GM21367 (cell line): Measurements from ENCODE around the gene KCNJ14.
"Not testable (repeated sequence)": the region's sequence is repeated elsewhere in the genome, so short reads cannot be mapped to it uniquely, and the experiment has no call there.

Source experiments
- ATAC-seq: cut with Tn5 transposase; IDR thresholded peaks from one replicate; pipeline ENCODE4 v1.9.1; 2021; ENCODE audit not compliant: unreplicated experiment

Gene KCNJ14

DNA sequence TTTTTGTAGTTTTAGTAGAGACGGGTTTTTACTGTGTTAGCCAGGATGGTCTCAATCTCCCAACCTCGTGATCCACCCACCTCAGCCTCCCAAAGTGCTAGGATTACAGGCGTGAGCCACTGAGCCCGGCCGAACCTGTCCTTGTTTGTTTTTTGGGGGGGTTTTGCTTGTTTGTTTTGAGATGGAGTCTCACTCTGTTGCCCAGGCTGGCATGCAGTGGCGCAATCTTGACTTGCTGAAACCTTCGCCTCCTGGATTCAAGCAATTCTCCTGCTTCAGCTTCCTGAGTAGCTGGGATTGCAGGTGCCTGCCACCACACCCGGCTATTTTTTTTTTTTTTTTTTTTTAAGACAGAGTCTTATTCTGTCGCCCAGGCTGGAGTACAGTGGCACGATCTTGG is 31.3 kb downstream of the KCNJ14 start:
- not testable (repeated sequence) for ATAC-seq

DNA sequence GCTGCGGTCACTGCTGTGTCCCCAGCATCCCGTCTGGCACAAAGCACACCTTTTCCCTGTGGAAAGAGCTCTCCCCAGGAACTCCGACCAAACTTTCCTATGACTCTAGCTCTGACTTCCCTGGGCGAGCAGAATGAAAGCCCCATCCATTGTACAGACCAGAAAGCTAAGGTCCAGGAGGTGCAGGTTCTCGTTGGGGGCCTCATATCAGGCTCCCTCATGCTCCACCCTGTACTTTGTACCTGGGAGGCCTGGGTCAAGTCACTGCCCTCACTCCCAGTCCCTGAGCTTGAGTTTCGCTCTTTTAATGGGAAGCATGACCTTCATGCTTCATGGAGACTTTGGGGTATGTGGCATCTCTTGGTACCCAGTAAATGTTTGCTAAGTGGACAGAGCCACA is 32.2 kb downstream of the KCNJ14 start:
- ATAC-seq = no peak

DNA sequence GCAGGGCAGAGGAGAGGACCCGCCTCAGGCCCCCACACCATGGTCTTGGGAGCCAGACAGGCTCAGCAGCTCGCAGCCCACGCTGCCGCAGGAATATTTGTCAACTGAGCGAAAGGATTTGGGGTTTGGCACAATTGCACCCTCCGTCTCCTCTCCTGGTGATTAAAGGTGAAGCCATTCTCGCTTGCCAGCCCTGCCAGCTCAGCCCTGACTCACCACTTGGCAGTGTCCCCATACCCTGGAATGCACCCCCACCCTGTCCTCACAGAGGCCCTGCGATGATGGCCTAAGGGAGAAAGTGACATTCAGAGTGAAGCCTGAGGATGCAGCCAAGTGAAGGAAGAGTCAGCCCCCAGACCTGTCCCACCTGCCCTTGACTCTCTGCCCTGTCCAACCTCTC is 32.6 kb downstream of the KCNJ14 start:
- no peak for ATAC-seq

DNA sequence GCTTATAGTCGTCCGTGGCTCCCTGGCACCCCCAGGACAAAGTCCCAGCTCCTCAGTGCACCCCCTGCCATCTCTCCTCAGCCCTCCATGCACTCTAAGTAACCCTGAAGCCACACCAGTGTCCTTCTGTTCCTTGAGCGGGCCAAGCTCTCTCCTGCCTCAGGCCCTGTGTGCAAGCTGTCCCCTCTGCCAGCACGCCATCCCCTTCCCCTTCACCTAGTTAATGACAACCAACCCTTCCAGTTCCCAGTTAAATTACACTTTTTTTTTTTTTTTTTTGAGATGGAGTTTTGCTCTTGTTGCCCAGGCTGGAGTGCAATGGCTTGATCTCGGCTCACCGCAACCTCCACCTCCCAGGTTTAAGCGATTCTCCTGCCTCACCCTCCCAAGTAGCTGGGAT is 33.1 kb downstream of the KCNJ14 start:
- ATAC-seq = not testable (repeated sequence)

DNA sequence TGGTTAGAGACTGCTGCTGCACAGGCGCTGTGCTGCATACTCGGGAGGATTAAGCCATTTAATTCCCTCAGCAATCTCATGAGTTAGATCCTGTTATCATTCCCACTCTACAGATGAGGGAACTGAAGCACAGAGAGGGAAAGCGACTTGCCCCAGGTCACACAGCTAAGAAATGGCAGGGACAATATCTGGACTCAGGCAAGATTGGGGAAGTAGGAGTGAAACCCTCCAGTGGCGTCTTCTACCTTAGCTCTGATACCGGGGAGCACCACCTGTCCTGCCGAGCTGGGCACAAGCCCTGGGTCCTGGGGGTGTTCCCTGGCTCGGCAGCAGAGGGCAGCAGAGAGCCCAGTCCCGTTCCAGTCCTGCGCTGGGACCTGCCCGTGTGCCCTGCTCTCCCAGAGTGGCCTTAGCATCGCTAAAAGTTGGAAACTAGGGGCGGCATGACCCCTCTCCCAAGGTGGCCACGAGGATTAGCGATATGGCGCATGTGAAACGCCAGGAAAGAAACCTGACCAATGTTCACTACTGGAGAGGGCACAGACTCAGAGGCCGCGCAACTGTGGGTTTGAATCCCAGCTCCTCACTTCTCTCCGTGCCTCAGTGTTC is 34.3 kb downstream of the KCNJ14 start:
- no peak for ATAC-seq

DNA sequence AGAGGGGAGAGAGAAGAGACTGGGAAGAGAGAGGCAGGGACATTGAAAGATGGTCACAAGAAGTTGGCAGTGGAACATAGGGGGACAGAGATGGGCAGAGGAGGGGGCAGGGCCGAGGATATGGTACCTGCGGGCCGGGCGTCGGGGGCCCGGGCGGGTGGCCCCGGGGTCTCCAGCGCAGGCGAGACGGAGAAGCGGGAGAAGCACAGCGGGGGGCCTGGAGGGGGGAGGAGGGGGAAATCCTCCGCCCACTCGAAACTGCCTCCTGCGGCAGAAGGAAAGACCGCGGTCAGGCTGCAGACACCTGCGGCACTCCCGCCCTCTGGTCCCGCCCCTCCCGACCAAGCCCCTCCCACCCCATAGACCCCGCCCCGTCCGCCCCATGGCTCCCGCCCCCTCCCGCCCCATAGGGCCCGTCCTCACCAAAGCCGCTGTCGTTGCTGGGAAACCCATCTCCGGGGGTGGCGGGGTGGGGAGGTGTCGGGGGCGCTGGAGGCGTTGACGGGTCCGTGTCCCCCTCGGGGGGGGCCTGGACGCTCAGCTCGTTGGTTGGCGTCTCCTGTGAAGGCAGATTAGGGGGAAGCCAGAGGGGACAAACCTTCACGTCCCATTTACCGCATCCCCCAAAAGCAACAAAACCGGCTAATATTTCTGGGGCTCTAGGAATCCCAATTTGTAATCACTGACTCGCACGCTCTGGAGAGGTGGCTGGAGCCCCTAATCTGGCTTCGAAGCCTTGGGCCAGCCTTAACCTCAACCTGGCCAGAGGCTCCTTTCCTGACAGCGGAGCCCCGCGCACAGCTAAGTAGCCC is 35.8 kb downstream of the KCNJ14 start:
- ATAC-seq = no peak

DNA sequence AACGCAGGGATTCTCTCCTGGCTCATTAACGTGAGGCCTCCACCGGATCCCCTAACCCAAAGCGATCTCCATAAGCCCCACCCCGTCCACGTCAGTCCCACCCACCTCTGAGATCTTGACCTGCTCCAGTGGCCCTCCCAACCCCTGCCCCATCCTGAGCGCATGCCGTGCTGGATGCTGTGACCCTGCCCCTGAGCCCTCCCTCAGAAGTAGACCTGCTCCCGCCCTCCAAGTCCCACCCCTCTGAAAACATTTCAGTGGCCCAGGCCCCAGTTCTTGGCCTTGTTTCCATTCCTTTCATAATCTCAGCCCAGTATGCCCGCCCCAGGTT is 36.4 kb downstream of the KCNJ14 start:
- ATAC-seq = no peak

DNA sequence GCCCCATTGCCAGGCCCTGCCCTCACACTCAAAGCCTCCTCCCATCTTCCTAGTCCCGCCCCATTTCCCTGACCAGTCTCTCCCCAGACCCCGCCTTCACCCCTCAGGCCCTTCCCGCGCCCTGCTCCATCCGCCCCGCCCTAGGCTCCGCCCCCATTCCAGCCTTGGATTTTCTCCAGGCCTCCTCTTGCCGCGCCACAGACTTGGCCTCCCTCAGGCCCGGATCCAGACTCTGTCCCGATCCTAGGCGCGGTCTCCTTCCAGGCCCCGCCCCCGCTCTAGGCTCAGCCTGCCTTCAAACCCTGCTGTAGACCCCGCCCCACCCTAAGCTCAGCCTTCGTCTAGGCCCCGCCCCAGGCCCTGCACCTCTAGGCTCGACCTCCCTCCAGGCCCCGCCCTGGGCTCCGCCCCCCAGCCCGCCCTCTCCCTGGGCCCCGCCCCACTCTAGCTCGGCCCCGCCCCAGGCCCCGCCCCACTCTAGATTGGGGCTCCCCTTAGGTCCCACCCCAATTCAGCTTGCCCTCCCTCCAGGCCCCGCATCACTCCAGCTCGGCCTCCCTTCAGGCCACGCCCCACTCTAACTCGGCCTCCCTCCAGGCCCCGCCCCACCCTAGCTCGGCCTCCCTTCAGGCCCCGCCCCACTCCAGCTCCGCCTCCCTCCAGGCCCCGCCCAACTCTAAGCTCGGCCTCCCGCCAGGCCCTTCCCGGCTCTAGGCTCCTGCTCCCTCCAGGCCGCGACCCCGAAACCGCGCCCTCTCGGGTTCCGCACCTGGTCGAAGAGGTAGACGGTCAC is 37.7 kb downstream of the KCNJ14 start:
- ATAC-seq = peak; percentile 51

DNA sequence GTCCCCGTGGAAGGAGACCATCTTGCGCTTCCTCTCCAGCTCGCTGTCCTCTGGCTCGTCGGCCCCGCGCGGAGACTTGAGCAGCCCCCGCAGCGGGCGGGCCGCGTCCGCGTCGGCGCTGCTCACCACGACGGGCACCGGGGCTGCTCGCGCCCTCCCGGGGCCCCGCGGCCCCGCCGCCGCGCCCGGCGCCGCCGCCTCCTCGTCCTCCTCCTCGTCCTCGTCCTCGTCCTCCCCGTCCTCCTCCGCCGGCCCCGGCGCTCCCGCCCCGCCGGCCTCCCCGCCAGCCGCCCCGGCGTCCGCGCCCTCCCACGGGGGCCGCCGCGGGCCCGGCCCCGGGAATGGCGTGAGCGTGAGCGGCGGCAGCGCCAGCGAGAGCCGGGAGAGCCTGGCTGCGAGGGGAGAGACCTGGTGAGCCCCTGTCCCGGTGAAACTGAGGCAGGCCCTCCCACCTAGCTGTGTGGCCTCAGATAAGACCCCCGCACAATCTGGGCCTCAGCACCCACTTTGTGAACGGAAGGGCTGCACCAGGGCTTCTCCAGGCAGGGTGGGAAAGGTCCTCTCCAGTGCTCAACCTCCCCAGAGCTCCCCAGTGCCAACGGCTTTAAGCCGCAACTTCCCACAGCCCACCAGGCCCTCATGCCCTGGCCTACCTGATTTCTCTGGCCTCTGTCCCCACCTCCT is 38.5 kb downstream of the KCNJ14 start:
- ATAC-seq = no peak

DNA sequence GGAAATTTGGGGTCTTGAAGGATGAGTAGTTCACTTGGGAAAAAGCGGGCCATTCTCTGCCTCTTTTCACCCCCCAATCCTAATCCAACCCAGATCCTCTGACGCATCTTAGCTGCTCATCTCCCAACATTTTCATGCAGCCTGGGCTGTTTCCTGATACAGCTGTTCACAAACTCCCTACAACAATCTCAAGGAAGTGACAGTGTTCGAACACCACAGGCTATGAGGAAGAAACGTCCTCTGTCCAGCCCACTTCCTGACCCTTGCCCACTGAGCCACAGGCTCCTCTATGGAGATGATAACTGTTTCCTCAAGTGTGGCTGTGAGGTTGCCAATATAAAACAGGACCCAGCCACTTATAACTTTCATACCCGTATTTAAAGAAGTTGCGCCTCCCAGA is 40.0 kb downstream of the KCNJ14 start:
- no peak for ATAC-seq

DNA sequence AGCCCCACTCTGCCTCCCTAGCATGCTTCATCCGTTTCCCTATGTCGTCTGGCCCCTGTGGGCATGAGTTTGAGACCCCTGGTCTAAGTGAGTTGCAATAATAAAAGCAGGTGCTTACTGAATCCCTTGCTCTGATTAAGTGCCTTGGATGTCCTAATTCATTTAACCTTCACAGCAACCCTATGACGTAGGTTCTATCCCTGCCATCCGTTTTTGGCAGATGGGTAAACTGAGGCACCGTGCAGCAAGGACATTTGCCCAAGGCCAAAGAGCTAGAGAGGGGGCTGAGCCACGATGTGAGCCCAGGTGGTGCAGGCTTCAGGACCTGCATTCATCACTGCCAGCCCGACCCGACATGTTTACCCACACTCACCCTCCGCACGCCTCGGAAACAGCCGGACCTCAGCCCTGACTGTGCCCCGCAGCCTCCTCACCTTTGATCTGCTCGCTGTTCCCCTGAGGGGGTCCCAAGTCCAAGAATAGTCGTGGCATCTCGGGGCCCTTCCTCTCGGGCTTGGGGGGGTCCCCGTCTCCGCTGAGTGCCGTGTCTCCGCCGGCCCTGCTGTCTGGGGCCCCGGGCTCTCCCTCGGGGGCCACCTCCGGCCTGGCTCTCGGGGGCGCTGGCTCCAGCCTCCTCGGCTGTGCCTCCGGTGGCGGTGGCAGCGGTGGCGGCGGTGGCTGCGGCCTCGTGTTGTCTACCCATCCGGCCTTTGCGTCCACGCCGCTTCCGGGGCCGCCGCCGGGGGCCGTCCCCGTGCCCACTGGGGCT is 41.8 kb downstream of the KCNJ14 start:
- no peak for ATAC-seq

DNA sequence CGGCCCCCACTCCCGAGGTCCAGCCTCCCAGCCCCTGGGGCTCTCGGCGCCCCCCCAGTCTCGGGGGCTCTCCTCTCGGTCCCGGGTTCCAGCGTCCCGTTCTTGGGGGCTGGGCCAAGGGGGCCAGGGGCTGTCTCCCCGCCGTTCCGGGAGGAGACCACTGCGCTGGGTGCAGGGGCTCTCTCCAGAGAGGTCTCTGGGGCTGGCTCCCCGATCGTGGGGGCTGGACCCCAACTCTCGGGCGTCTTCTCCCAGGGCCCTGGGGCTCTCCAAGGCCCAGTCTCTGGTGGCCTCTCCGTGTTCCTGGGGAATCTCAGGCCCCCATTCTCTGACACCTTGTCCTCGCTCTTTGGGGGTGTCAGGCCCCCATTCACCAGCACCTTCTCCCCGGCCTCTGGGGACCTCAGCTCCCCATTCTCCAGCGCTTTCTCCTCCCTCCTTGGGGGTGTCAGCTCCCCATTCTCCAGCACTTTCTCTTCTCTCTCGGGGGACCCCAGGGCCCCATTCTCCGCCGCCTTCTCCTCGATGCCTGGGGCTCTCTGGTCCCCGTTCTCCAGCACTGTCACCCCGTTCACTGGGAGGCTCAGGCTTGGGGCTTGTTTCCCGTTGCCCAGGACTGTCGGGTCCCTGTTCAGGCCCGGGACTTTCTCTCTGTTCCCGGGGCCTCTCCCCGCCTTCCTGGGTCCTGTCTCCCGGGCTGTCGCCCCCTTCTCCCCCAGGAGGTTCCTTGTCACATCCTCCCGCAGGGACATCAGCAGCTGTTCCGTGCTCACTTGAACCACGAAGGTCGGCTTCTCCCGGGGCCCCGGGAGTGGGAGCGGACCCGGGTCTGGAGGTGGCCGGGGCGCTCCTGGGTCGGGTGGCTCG is 42.6 kb downstream of the KCNJ14 start:
- ATAC-seq = no peak

DNA sequence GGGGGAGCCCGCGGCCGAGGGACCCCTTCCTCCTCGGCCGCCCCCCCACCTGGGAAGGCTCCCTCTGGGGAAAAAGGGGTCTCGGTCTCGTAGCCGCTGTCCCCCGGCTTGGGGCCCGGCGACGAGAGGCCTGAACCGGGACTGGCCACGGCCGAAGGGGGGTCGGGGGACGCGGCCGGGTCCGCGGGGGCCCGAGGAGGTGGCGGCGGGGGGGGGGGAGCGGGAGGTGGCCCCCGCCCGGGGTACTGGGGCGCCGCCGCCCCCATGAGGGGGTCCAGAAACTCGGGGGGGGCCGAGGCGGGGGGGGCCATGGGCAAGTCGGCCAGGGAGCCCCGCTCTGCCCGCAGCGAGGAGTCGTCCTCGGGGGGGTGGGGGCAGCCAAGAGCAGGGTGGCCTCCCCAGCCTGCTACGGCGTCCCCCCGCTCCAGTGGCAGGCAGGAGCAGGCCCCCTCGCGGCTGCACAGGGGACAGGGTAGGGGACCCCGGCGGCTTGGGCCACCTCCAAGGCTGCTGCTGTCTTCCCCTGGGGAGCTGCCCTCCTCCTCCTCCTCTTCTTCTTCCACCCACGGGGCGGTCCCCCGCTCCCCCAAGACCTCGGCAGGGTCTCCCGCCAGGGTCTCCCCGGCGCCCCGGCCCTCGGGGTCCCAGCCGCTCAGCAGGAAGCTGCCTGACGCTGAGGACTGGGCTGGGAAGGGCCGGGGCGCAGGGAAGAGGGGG is 43.4 kb downstream of the KCNJ14 start:
- no peak for ATAC-seq

DNA sequence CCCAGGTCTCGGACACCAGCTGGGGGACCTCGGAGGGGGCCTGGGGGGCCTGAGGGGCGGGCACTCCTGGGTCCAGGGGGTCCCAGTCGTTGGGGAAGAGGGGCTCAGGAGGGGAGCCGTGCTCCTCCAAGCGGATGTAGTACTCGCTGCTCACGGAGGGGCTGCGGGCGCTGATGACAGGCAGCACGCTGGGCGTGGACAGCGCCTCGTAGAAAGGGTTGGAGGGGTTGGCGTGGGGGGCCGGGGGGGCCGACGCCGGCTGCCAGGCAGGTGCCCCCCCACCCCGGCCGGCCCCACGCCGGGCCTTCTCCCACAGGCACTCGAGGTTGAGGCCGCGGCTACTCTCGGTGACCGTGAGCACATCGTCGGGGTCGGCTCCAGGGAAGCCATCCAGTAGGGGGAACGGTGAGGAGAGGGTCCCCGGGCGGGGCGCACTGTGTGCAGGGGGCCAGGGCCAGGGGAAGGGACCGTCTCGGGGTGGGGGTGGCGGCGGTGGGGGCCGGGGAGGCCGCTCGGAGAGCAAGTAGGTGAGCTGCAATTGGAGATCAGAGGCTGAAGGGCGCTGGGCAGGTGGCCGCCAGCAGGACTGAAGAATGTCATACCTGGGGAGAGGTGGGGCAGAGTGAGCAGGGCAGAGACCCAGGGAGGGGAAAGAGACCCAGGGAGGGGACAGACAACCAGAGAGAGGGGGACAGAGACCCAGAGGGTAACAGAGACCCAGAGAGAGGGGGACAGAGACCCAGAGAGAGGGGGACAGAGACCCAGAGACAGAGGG is 44.1 kb downstream of the KCNJ14 start:
- no peak for ATAC-seq

DNA sequence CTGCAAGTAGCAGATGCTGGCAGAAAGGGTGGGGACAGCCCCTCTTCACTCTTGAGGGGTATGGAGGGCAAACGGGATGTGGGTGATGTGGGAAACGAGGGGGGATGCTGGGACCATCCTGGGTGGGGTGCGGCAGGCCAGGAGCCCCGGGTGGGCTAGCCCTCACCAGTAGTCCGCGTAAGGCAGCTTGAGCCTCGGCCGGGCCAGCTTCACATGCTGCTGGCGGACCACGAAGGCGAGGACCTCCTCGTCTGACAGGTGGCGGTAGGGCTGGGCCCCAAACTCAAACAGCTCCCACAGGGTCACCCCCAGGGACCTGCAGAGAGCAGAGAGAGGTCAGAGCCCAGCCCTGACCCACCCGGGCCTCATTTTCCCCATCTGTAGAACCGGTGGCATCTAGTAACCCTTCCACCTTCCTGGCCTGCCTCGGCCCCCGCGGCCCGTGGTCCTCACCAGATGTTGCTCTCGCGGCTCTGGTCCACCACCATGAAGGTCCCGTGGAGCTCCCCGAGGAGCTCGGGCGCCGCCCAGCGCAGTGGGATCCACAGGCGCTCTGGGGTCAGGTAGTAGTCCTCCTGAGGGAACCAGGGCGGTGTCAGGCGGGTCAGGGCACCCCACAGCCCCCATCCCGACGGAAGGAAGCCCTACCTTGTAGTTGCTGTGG is 45.6 kb downstream of the KCNJ14 start:
- ATAC-seq = no peak

DNA sequence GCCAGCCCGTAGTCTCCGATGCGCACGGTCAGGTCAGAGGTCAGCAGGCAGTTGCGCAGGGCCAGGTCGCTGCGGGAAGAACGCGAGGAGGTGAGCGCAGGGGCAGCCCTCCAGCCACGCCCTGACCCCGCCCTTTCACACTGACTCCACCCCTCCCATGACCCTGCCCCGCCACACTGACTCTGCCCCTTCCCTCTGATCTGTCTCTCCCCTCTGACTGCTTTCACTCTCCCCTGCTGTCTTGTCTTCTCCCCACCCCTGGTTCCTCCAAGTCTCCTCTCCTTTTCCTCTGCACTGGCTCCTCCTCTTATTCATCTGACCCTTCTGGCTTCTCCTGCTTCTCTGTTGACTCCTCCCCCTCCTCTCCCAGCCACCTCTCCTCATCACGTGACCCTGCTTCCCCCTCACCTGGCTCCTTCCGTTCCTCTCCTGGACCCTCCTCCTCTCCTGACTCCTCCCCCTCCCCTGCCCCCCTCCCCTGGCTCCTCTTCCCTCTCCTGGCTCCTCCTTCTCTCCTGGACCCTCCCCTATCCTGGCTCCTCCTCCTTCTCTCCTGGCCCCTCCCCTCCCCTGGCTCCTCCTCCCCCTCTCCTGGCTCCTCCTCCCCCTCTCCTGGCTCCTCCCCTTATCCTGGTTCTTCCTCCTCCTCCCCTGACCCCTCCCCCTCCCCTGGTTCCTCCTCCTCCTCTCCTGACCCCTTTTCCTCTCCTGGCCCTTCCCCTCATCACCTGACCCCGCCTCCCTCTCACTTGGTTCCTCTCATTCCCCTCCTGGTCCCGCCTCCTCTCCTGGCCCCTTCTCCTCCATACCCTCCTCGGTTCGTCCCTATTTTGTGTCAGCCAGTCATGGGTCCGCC is 46.3 kb downstream of the KCNJ14 start:
- ATAC-seq = no peak
